Activated CD4-positive, alpha-beta T cell treated with anti-CD3 and anti-CD28 coated beads, Interleukin-2, Interleukin-6, amounts not matched to agents 100 ng/mL and 50 ng/mL, durations not matched to agents 16 hours and 8 hours (primary cell): ENCODE results near the gene MT1B.
"Not testable (repeated sequence)": the region's sequence is repeated elsewhere in the genome, so short reads cannot be mapped to it uniquely, and the experiment has no call there.

Experiments used
- DNase-seq: peaks from one replicate; pipeline ENCODE4 v3.0.0-alpha.2; 2020

The MT1B gene

GRCh38 chr16:56640076-56640475 lies 11.6 kb upstream of the MT1B start:
- no peak for DNase-seq

GRCh38 chr16:56641166-56641565 lies 10.5 kb upstream of the MT1B start:
- no peak for DNase-seq

- peak; percentile 81 for DNase-seq
These were observed 8.5 kb upstream of the MT1B start for GRCh38 chr16:56643080-56643778.

- DNase-seq: no peak
These were observed 7.9 kb upstream of the MT1B start for GRCh38 chr16:56643833-56644232.

GRCh38 chr16:56645311-56645710 lies 6.4 kb upstream of the MT1B start:
- DNase-seq: no peak

DNA sequence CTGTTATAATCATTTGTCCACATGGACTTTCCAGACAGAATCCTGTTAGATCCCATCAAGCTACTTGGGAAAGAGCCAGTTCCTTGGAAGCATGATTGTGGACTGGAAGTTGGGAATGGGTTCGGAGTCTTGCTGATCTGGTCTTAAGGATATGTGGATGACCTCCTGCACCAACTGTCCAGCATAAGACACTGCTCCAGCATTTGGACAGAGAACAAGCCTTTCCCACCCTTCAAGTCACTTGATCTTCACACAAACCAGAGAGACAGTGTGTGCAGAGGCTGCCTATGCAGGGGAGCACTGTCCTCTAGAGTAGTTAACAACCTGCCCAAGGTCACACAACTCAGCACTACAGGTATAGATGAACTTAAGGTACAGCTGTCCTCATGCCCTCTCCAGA lies 5.8 kb upstream of the MT1B start:
- DNase-seq: no peak

- no peak for DNase-seq
These were observed 3.9 kb upstream of the MT1B start for GRCh38 chr16:56647641-56648431.

GRCh38 chr16:56649271-56649670 lies 2.4 kb upstream of the MT1B start:
- DNase-seq: no peak

GRCh38 chr16:56649820-56650219 lies 1.9 kb upstream of the MT1B start:
- no peak for DNase-seq

GRCh38 chr16:56652600-56652999 lies 914 bp downstream of the MT1B start:
- no peak for DNase-seq

GRCh38 chr16:56653218-56653617 lies 1.5 kb downstream of the MT1B start:
- DNase-seq: no peak

DNA sequence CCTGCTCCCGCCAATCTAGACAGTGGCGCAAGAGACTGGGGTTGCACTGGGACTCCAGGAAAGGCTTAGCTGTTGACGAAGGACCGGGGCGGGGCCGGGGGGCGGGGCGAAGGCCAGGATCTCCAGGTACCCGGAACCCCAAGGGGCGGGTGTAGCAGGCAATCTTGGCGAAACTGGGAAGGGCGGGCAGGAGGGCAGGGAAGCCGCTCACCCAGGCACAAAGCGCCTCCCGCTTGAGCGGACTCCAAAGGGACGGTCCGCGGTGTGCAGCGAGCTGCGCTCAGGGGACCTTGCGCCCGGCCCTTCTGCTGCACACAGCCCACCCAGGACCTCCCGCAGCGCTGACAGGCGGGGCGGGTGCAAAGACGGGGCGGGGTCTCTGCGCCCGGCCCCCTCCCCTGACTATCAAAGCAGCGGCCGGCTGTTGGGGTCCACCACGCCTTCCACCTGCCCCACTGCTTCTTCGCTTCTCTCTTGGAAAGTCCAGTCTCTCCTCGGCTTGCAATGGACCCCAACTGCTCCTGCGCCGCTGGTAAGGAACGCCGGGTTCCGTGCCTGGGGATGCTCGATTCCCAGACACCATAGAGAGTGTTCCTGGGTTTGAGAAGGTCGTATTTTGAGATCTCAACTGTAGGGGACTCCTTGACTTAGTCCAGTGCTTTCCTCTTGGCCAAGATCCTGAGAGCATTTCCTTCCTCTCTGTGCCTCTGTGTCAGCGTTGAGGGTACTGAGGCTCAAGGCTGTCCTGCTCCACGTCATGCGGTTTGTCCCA lies 6.1 kb downstream of the MT1B start, which contains the start of gene MT1F:
TSS of gene MT1F (plus strand) at position 405 of the 772 bp plus-strand sequence. CDS start at position 505, 100 bp downstream.
- DNase-seq: peak; percentile 60

GRCh38 chr16:56658327-56658875 lies 6.7 kb downstream of the MT1B start:
- no peak for DNase-seq

DNA sequence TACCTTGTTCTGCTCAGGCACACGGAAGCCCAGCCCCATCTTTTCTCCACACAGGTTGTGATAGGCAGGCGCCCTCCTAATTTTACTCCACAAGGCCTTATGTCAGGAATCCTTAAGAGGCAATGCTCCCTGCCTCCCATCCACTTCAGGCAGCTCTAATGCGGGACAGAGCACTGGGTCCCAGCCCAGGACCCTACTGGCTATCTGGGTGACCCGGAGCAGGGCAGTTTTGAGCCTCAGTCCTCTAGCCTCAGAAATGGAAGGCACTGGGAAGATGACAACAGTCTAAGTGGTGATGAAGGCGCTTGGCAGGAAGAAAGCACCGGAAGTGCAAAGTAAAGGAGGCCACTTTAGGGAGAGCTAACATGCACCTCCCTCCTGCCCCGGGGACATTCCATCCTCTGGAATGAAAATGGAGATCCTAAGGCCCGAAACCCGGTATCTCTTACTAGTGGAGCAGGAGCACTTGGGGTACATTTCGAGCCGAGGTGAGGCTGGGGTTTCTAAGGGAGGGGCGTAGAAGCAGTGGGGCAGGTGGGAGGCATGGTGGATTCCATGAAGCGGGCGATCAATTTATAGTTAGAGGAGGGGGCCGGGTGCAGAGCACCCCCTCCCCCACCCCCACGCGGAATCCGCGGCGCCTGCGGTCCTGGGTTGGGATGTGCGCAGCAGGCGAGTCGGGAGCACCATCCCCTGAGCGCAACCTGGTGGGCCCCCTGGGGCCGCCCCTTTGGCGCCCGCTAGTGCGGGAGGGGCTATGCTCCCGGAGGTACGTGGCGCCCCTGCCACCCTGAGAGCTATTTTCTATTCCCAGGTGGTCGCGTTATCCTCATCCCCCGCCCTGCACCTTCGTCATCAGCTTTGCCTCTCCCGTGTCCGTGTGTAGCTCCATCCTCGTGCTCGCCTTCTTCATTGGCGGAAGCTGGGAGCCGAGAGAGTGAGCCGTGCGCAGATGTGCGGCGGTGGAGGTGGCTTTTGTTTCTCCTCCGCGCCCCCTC lies 11.0 kb downstream of the MT1B start:
- no peak for DNase-seq

- DNase-seq: no peak
These were observed 12.8 kb downstream of the MT1B start for GRCh38 chr16:56664506-56664905.

- DNase-seq: not testable (repeated sequence)
These were observed 13.9 kb downstream of the MT1B start for GRCh38 chr16:56665286-56666261.

GRCh38 chr16:56667581-56668571 lies 16.2 kb downstream of the MT1B start, which contains the start of gene MT1G:
MT1G (minus strand) TSS chr16:56668065; CDS start chr16:56667993, 72 bp downstream.
- DNase-seq: peak; percentile 49

DNA sequence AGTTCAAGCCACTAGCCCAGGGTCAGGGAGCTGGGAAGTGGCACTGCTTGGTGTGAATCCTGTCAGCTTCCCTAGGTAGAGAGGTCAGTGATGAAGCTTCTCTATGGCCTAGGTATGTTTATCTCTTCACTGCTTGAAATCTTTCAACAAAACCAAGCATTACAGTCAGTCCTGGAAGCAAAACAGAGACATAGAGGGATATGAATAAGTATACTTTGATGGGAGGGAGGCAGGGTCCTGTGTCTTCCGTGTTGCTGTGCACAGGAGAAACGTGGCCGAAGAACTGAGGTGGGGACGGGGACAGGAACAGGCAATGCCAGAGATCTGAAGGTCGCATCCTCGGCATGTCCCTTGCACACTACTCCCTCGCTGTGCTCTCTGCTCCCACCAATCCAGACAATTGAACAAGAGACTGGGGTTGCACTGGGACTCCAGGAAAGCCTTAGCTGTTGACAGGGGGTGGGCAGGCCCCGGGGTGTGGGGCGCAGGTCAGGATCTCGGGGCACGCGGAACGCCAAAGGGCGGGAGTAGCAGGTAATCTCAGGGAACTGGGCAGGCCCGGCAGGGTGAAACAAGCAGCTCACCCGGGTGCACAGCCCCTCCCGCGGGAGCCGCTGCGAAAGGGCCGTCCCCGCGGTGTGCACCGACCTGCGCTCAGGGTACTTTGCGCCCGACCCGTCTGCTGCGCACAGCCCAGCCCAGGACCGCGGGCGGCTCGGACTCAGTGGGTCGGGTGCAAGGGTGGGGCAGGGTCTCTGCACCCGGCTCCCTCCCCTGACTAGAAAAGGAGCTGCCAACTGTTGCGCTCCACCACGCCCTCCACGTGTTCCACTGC lies 17.5 kb downstream of the MT1B start, which contains the start of gene MT1H:
TSS of gene MT1H (plus strand) at position 810 of the 835 bp plus-strand sequence. CDS start 71 bp downstream, outside the sequence.
- DNase-seq: no peak
